Retina (tissue), 1 donor: Measurements from ENCODE around the gene TTC13.

Experiments used
- DNase-seq: peaks from one replicate; pipeline ENCODE4 v3.0.0-alpha.2; 2016

TTC13 gene

GRCh38 chr1:230867903-230868735 is 110.5 kb downstream of the TTC13 start, which contains the start of gene C1orf198:
Gene C1orf198, minus strand, starts transcription at chr1:230868521. Its CDS starts 9 bp downstream, at chr1:230868512.
- peak; percentile 90 for DNase-seq

GRCh38 chr1:230867101-230867902 is 111.4 kb downstream of the TTC13 start:
- DNase-seq: peak; percentile 39

GRCh38 chr1:230866171-230867070 is 112.2 kb downstream of the TTC13 start:
- DNase-seq: no peak

- no peak for DNase-seq
Observed at GRCh38 chr1:230865062-230865817, 113.4 kb downstream of the TTC13 start.

- DNase-seq: no peak
Observed at GRCh38 chr1:230864441-230864840, 114.2 kb downstream of the TTC13 start.

- no peak for DNase-seq
Observed at GRCh38 chr1:230863449-230863848, 115.2 kb downstream of the TTC13 start.

- DNase-seq: no peak
Observed at GRCh38 chr1:230861970-230862595, 116.6 kb downstream of the TTC13 start.

- no peak for DNase-seq
Observed at GRCh38 chr1:230861489-230861888, 117.2 kb downstream of the TTC13 start.

GRCh38 chr1:230860617-230861384 is 117.9 kb downstream of the TTC13 start:
- no peak for DNase-seq

GRCh38 chr1:230858918-230859729 is 119.5 kb downstream of the TTC13 start:
- peak; percentile 51 for DNase-seq

GRCh38 chr1:230858236-230858820 is 120.3 kb downstream of the TTC13 start:
- DNase-seq: no peak

- DNase-seq: no peak
Observed at GRCh38 chr1:230857822-230858221, 120.8 kb downstream of the TTC13 start.

- DNase-seq: no peak
Observed at GRCh38 chr1:230857077-230857476, 121.6 kb downstream of the TTC13 start.
